Panc1 (cell line): Measurements from ENCODE around the gene FGGY.

Experiments used
- CTCF ChIP-seq: fragments of 450-650 bp; IDR thresholded peaks from 2 replicates; pipeline ENCODE4 v1.5.1; 2017; ENCODE audit warnings: mild to moderate bottlenecking
- POLR2AphosphoS5 ChIP-seq: IDR thresholded peaks from 2 replicates; pipeline ENCODE4 v1.6.1; 2012; ENCODE audit warnings: mild to moderate bottlenecking, low read depth, low read length, moderate library complexity
- REST ChIP-seq, 2 experiments: IDR thresholded peaks; 2 replicates each; pipeline ENCODE4 v1.6.1; 2011 to 2012; ENCODE audit warnings: low read depth in 2 of 2, control low read depth in 1 of 2, low read length in 1 of 2, mild to moderate bottlenecking in 1 of 2, moderate library complexity in 1 of 2; ENCODE audit not compliant: insufficient read depth in 1 of 2

- TF ChIP-seq CTCF (no peak), REST (IDR thresholded peaks at IDR 0.05; ENCODE audit: insufficient read depth in 1 of 2, low read depth in 2 of 2, low read length in 1 of 2) (no peak), POLR2AphosphoS5 (no peak)
These were observed 186.1 kb downstream of the FGGY start for GRCh38 chr1:59482986-59483385.
